GM23338 (cell line): ENCODE results near the gene DENND4C. TPM values are rescaled to one million over a fixed set of nuclear protein-coding genes. Genes with fewer than 3 reads are reported as not detected.

Experiments
- ATAC-seq: fragments of 200-7000 bp; cut with Tn5 transposase; 3 replicates; pipeline ENCODE4 v1.9.1; 2020
- DNase-seq: peaks from one replicate; pipeline ENCODE4 v3.0.0-alpha.2; 2015; ENCODE audit warnings: low spot score
- H2AFZ ChIP-seq: fragments of 200-600 bp; sonication (generic); 2 replicates; pipeline ENCODE4 v1.8.0; 2016; ENCODE audit warnings: antibody characterized with exemption, mild to moderate bottlenecking, moderate library complexity
- H3F3A ChIP-seq: fragments of 200-600 bp; sonication (generic); replicated peaks from 2 replicates; pipeline ENCODE4 v1.8.0; 2017; ENCODE audit warnings: antibody characterized with exemption, mixed run types, low read depth
- H3K27ac ChIP-seq: fragments of 200-600 bp; sonication (generic); 2 replicates; pipeline ENCODE4 v1.6.1; 2016; ENCODE audit warnings: low read depth
- H3K27me3 ChIP-seq: fragments of 200-600 bp; sonication (generic); 2 replicates; pipeline ENCODE4 v1.8.0; 2016; ENCODE audit warnings: mild to moderate bottlenecking, mixed run types, moderate library complexity; ENCODE audit not compliant: insufficient read depth
- H3K36me3 ChIP-seq: fragments of 200-600 bp; sonication (generic); 2 replicates; pipeline ENCODE4 v1.8.0; 2016; ENCODE audit warnings: mild to moderate bottlenecking; ENCODE audit not compliant: insufficient read depth
- H3K4me1 ChIP-seq: fragments of 200-600 bp; sonication (generic); 2 replicates; pipeline ENCODE4 v1.8.0; 2016; ENCODE audit warnings: mild to moderate bottlenecking, moderate library complexity; ENCODE audit not compliant: insufficient read depth
- H3K4me2 ChIP-seq: fragments of 200-600 bp; sonication (generic); 2 replicates; pipeline ENCODE4 v1.7.1; 2017; ENCODE audit warnings: mixed run types
- H3K4me3 ChIP-seq: fragments of 200-600 bp; sonication (generic); 2 replicates; pipeline ENCODE4 v1.6.1; 2016; ENCODE audit warnings: mixed run types
- H3K79me2 ChIP-seq: fragments of 200-600 bp; sonication (generic); replicated peaks from 2 replicates; pipeline ENCODE4 v1.8.0; 2017; ENCODE audit warnings: mild to moderate bottlenecking; ENCODE audit not compliant: insufficient read depth
- H3K9me2 ChIP-seq: fragments of 200-600 bp; sonication (generic); 2 replicates; pipeline ENCODE4 v1.8.0; 2017; ENCODE audit not compliant: insufficient read depth
- H4K20me1 ChIP-seq: fragments of 200-600 bp; sonication (generic); replicated peaks from 2 replicates; pipeline ENCODE4 v1.8.0; 2017; ENCODE audit warnings: mild to moderate bottlenecking; ENCODE audit not compliant: insufficient read depth
- H3K27ac Mint-ChIP-seq: 2 replicates; pipeline ENCODE4 v1.8.0; 2020; ENCODE audit warnings: inconsistent platforms, mild to moderate bottlenecking, moderate library complexity, mixed read lengths
- H3K27me3 Mint-ChIP-seq: 3 replicates; pipeline ENCODE4 v1.8.0; 2022; ENCODE audit warnings: low read depth, mild to moderate bottlenecking, moderate library complexity, mixed read lengths, inconsistent platforms; ENCODE audit not compliant: insufficient read depth, poor library complexity
- H3K36me3 Mint-ChIP-seq: 3 replicates; pipeline ENCODE4 v1.8.0; 2021; ENCODE audit warnings: low read depth, mild to moderate bottlenecking, inconsistent platforms, moderate library complexity, mixed read lengths
- H3K4me1 Mint-ChIP-seq: 3 replicates; pipeline ENCODE4 v1.8.0; 2020; ENCODE audit warnings: mild to moderate bottlenecking, inconsistent platforms, mixed read lengths
- H3K4me3 Mint-ChIP-seq: 3 replicates; pipeline ENCODE4 v1.8.0; 2021; ENCODE audit warnings: moderate library complexity, mild to moderate bottlenecking, inconsistent platforms, mixed read lengths
- H3K9me3 Mint-ChIP-seq: 3 replicates; pipeline ENCODE4 v1.8.0; 2020; ENCODE audit warnings: moderate library complexity, mild to moderate bottlenecking, inconsistent platforms, mixed read lengths
- CTCF ChIP-seq, 2 experiments: fragments of 200-600 bp in 1 of 2; sonication (generic) in 1 of 2; conservative IDR thresholded peaks; 2 replicates each; pipeline versions ENCODE4 v1.5.1 to v1.6.1; 2016 to 2017; ENCODE audit warnings: antibody characterized with exemption in 2 of 2, low read depth in 2 of 2, mild to moderate bottlenecking in 2 of 2, moderate library complexity in 1 of 2
- EZH2 ChIP-seq: fragments of 200-600 bp; sonication (generic); IDR thresholded peaks from one replicate; pipeline ENCODE4 v1.8.0; 2017; ENCODE audit warnings: antibody characterized with exemption, mild to moderate bottlenecking, low read depth; ENCODE audit not compliant: unreplicated experiment
- EZH2phosphoT487 ChIP-seq: fragments of 200-600 bp; sonication (generic); IDR thresholded peaks from one replicate; pipeline ENCODE4 v1.8.1; 2018; ENCODE audit warnings: antibody characterized with exemption; ENCODE audit not compliant: unreplicated experiment
- JUNB ChIP-seq: IDR thresholded peaks from one replicate; pipeline ENCODE4 v1.6.1; 2016; ENCODE audit warnings: antibody characterized with exemption; ENCODE audit not compliant: unreplicated experiment
- NANOG ChIP-seq: IDR thresholded peaks from 2 replicates; pipeline ENCODE4 v1.6.1; 2016; ENCODE audit warnings: antibody characterized with exemption, borderline replicate concordance
- ZNF114 ChIP-seq: fragments of 250-450 bp; sonication (Bioruptor Pico); IDR thresholded peaks from 2 replicates; pipeline ENCODE4 v1.5.0; 2020; ENCODE audit warnings: mild to moderate bottlenecking, moderate library complexity
- ZNF331 ChIP-seq: fragments of 250-450 bp; sonication (Bioruptor Pico); IDR thresholded peaks from 2 replicates; pipeline ENCODE4 v1.5.0; 2020; ENCODE audit warnings: low read depth, mild to moderate bottlenecking, moderate library complexity
- polyA plus RNA-seq: library from polyadenylated mRNA; unstranded; fragments of >200 nt; fragmentation: Nextera tagmentation; extraction: Ambion mirVana; gene quantifications from 2 replicates; pipeline ENCODE4 v1.2.1, GENCODE V29; 2016
- total RNA-seq: library from RNA; depleted of rRNA; stranded (reverse); fragments of >200 nt; shearing (Covaris generic); gene quantifications from 2 replicates; pipeline ENCODE4 v1.2.3, GENCODE V29; 2014
- TF ChIP-seq, protein P1 (sequence below): IDR thresholded peaks from 2 replicates; pipeline ENCODE4 v1.6.1; 2016; ENCODE audit warnings: antibody characterized with exemption
- TF ChIP-seq, protein P2 (sequence below): fragments of 250-450 bp; sonication (Bioruptor Pico); IDR thresholded peaks from 2 replicates; pipeline ENCODE4 v1.5.0; 2020; ENCODE audit warnings: mild to moderate bottlenecking, moderate library complexity

Gene DENND4C
- total and polyA plus RNA-seq, 2 experiments from 2014 or later = 6.4 to 30.8 TPM

- Mint-ChIP-seq H3K27ac (no peak overlapping the region), H3K9me3 (no peaks in the 10 kb centered on the region; the same call in 2 of the 3 replicates), H3K27me3 (peaks cover 10% of the 10 kb centered on the region), H3K36me3 (0 out of 3 replicates have a peak, but pooled peaks cover 2% of the 10 kb centered on the region), H3K4me1 (peaks cover 17% of the 10 kb centered on the region), H3K4me3 (no peak overlapping the region)
- Histone ChIP-seq H3K4me1 (peaks cover 28% of the 10 kb centered on the region), H3F3A (peaks cover 9% of the 10 kb centered on the region), H3K27me3 (no peaks in the 10 kb centered on the region), H3K4me2 (peak overlapping the region; percentile 98), H3K4me3 (peak overlapping the region; percentile 91), H3K36me3 (no peaks in the 10 kb centered on the region), H3K27ac (no peak overlapping the region), H3K9me2 (no peaks in the 10 kb centered on the region), H3K79me2 (peaks cover 71% of the 10 kb centered on the region), H2AFZ (no peak overlapping the region), H4K20me1 (peaks cover 7% of the 10 kb centered on the region; the same call in 1 of the 2 replicates)
- ATAC-seq (no peak), DNase-seq (no peak)
- no peak for TF ChIP-seq ZNF331
- TF ChIP-seq, protein P1, sequence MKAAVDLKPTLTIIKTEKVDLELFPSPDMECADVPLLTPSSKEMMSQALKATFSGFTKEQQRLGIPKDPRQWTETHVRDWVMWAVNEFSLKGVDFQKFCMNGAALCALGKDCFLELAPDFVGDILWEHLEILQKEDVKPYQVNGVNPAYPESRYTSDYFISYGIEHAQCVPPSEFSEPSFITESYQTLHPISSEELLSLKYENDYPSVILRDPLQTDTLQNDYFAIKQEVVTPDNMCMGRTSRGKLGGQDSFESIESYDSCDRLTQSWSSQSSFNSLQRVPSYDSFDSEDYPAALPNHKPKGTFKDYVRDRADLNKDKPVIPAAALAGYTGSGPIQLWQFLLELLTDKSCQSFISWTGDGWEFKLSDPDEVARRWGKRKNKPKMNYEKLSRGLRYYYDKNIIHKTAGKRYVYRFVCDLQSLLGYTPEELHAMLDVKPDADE = no peak
- TF ChIP-seq EZH2 = no peak
- TF ChIP-seq JUNB = no peak
- TF ChIP-seq EZH2phosphoT487 = no peak
Measured at GRCh38 chr9:19232823-19233194, 2.3 kb downstream of the DENND4C start.

- Histone ChIP-seq H3K27me3 (no peaks in the 10 kb centered on the region), H3K79me2 (peaks cover 74% of the 10 kb centered on the region), H3K4me3 (peak overlapping the region; percentile 91; the same call in 1 of the 2 replicates), H3F3A (peaks cover 9% of the 10 kb centered on the region), H3K27ac (no peak overlapping the region), H3K4me2 (peak overlapping the region; percentile 98), H2AFZ (no peak overlapping the region), H3K4me1 (peaks cover 32% of the 10 kb centered on the region), H4K20me1 (peaks cover 7% of the 10 kb centered on the region; the same call in 1 of the 2 replicates), H3K36me3 (no peaks in the 10 kb centered on the region), H3K9me2 (no peaks in the 10 kb centered on the region)
- H3K27me3 Mint-ChIP-seq = peaks cover 10% of the 10 kb centered on the region
- H3K27ac Mint-ChIP-seq = no peak overlapping the region
- no peak overlapping the region for H3K4me3 Mint-ChIP-seq
- 0 out of 3 replicates have a peak, but pooled peaks cover 2% of the 10 kb centered on the region for H3K36me3 Mint-ChIP-seq
- no peak for ATAC-seq
- no peak for TF ChIP-seq EZH2phosphoT487
- no peak for TF ChIP-seq CTCF (conservative IDR thresholded peaks at IDR 0.05; ENCODE audit: low read depth in 2 of 2)
- TF ChIP-seq ZNF114 (CRISPR knock-in tag) = no peak
- TF ChIP-seq NANOG = no peak
- TF ChIP-seq, protein P2, sequence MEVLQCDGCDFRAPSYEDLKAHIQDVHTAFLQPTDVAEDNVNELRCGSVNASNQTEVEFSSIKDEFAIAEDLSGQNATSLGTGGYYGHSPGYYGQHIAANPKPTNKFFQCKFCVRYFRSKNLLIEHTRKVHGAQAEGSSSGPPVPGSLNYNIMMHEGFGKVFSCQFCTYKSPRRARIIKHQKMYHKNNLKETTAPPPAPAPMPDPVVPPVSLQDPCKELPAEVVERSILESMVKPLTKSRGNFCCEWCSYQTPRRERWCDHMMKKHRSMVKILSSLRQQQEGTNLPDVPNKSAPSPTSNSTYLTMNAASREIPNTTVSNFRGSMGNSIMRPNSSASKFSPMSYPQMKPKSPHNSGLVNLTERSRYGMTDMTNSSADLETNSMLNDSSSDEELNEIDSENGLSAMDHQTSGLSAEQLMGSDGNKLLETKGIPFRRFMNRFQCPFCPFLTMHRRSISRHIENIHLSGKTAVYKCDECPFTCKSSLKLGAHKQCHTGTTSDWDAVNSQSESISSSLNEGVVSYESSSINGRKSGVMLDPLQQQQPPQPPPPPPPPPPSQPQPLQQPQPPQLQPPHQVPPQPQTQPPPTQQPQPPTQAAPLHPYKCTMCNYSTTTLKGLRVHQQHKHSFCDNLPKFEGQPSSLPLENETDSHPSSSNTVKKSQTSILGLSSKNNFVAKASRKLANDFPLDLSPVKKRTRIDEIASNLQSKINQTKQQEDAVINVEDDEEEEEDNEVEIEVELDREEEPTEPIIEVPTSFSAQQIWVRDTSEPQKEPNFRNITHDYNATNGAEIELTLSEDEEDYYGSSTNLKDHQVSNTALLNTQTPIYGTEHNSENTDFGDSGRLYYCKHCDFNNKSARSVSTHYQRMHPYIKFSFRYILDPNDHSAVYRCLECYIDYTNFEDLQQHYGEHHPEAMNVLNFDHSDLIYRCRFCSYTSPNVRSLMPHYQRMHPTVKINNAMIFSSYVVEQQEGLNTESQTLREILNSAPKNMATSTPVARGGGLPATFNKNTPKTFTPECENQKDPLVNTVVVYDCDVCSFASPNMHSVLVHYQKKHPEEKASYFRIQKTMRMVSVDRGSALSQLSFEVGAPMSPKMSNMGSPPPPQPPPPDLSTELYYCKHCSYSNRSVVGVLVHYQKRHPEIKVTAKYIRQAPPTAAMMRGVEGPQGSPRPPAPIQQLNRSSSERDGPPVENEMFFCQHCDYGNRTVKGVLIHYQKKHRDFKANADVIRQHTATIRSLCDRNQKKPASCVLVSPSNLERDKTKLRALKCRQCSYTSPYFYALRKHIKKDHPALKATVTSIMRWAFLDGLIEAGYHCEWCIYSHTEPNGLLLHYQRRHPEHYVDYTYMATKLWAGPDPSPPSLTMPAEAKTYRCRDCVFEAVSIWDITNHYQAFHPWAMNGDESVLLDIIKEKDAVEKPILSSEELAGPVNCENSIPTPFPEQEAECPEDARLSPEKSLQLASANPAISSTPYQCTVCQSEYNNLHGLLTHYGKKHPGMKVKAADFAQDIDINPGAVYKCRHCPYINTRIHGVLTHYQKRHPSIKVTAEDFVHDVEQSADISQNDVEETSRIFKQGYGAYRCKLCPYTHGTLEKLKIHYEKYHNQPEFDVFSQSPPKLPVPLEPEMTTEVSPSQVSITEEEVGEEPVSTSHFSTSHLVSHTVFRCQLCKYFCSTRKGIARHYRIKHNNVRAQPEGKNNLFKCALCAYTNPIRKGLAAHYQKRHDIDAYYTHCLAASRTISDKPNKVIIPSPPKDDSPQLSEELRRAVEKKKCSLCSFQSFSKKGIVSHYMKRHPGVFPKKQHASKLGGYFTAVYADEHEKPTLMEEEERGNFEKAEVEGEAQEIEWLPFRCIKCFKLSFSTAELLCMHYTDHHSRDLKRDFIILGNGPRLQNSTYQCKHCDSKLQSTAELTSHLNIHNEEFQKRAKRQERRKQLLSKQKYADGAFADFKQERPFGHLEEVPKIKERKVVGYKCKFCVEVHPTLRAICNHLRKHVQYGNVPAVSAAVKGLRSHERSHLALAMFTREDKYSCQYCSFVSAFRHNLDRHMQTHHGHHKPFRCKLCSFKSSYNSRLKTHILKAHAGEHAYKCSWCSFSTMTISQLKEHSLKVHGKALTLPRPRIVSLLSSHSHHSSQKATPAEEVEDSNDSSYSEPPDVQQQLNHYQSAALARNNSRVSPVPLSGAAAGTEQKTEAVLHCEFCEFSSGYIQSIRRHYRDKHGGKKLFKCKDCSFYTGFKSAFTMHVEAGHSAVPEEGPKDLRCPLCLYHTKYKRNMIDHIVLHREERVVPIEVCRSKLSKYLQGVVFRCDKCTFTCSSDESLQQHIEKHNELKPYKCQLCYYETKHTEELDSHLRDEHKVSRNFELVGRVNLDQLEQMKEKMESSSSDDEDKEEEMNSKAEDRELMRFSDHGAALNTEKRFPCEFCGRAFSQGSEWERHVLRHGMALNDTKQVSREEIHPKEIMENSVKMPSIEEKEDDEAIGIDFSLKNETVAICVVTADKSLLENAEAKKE (CRISPR knock-in tag) = no peak
- TF ChIP-seq EZH2 = no peak
- TF ChIP-seq JUNB = no peak
- DNase-seq = no peak
- no peaks in the 10 kb centered on the region; the same call in 2 of the 3 replicates for H3K9me3 Mint-ChIP-seq
- peaks cover 13% of the 10 kb centered on the region for H3K4me1 Mint-ChIP-seq
Measured at GRCh38 chr9:19233344-19233743, 2.9 kb downstream of the DENND4C start.
